HS-5 (cell line): ENCODE results near the gene CKAP2.
"Not testable (repeated sequence)": the region's sequence is repeated elsewhere in the genome, so short reads cannot be mapped to it uniquely, and the experiment has no call there.

Experiments used
- DNase-seq: peaks from one replicate; pipeline ENCODE4 v3.0.0-alpha.2; 2012; ENCODE audit warnings: low read depth

Gene CKAP2

GRCh38 chr13:52454820-52455676 lies at the start of gene CKAP2:
CKAP2 (plus strand) TSS chr13:52455478; CDS start chr13:52455557, 79 bp downstream.
- peak; percentile 61 for DNase-seq

DNA sequence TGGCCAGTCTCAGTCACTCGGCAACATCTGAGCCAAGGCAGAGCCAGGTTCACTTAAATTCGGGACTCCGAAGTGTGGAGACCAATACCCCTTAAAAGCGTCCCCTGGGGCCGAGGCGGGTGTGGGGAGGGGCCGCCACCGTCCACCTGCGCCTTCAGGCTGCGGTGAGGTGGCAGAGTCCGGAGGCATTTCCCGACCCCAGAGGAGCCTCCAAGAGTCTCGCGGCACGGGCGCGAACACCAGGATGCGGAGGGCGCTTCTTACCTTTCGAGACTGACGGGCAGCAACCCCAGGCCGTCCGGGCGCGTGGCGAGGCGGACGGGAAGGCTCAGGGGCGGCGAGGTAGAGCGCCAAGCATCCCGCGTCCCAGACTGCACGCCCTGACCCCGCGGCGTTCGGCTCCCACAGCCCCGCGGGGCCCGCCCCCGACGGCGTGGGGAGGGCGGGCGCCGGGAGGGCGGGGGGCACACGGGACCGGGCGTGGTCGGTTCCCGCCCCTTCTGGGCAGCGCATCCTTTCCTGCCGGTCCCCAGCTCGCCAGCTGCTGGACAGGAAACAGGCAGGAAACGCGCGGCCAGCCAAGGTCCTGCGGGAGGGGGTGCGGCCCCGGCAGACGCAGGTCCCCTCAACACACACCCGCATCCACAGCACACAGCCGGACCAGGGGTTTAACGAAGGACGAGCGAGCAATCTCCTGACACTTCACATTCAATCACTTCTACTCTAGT lies 49.3 kb upstream of the CKAP2 start, which contains the start of gene THSD1:
TSS of gene THSD1 (minus strand) at position 406 of the 728 bp plus-strand sequence. CDS start 3,572 bp downstream, outside the sequence.
- DNase-seq, result no peak

DNA sequence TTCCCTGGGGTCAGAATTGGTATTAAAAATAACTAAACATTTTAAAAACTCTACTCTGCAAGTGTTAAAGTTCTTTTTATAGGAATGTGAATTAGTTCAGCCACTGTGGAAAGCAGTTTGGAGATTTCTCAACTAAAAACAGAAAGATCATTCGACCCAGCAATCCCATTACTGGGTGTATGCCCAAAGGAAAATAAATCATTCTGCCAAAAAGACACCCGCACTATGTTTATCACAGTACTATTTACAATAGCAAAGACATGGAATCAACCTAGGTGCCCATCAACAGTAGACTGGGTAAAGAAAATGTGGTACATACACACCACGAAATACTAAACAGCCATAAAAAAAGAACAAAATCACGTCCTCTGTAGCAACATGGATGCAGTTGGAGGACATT lies 48.6 kb upstream of the CKAP2 start:
- DNase-seq, result no peak

- not testable (repeated sequence) for DNase-seq
Observed at GRCh38 chr13:52407436-52407835, 47.8 kb upstream of the CKAP2 start.

DNA sequence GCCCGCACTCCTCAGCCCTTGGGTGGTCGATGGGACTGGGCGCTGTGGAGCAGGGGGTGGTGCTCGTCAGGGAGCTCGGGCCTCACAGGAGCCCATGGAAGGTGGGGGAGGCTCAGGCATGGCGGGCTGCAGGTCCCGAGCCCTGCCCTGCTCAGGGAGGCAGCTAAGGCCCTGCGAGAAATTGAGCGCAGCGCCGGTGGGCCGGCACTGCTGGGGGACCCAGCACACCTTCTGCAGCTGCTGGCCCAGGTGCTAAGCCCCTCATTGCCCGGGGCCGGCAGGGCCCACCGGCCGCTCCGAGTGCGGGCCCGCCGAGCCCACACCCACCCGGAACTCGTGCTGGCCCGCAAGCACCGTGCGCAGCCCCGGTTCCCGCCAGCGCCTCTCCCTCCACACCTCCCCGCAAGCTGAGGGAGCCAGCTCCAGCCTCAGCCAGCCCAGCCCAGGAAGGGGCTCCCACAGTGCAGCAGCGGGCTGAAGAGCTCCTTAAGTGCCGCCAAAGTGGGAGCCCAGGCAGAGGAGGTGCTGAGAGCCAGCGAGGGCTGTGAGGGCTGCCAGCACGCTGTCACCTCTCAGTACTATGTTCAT lies 47.1 kb upstream of the CKAP2 start:
- DNase-seq, result not testable (repeated sequence)

GRCh38 chr13:52411629-52412028 lies 43.6 kb upstream of the CKAP2 start:
- DNase-seq, result no peak

GRCh38 chr13:52412128-52412527 lies 43.1 kb upstream of the CKAP2 start:
- DNase-seq, result no peak

DNA sequence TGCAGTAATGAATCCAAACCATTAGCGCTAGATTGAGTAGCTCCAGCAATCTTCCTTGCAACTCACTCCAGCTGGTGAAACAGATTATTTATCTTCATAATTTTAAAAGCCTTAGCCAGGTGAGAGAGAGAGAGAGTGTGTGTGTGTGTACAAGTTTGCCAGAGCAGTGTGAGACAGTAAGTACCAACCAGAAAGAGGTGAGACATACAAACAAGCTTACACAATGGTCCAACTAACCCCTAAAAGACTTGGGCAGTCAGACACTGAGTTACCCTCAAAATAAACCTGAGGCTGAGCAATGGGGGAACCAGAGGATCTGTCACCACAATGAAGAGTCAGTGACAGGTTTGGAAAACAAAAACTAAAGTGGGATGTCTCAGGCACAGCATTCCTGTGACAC lies 41.2 kb upstream of the CKAP2 start:
- DNase-seq, result no peak

- peak; percentile 43 for DNase-seq
Observed at GRCh38 chr13:52414963-52415362, 40.3 kb upstream of the CKAP2 start.

DNA sequence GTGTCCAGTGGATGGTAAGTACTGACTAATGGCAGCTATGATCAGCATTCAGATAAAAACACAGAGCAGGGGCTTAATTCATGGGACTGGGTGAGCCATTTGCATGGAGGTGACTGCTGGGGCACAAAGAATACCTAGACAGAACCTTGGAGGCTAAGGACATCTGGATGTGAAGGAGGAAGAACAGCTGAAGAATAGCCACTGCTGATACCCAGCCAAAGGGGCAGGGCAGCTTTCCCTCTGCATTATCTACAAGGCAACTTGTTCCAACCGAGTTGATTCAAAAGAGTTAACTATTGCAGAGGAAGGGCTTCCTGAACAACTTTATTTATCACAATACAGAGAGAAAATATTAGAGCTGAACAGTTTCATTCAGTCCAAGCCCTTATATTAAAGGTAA lies 36.2 kb upstream of the CKAP2 start:
- no peak for DNase-seq

DNA sequence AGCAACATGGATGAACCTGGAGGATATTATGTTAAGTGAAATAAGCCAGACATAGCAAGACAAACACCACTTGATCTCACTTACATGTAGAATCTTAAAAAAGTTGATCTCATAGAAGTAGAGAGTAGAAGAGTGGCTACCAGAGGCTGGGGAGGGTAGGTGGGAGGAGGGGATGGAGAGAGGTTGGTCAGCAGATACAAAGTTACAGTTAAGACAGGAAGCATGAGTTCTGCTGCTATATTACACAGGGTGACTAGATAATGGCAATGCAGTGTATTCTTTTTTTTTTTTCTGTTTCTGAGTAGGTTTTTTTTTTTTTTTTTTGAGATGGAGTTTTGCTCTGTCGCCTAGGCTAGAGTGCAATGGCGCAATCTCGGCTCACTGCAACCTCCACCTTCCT lies 34.1 kb upstream of the CKAP2 start:
- DNase-seq, result no peak

- no peak for DNase-seq
Observed at GRCh38 chr13:52428295-52428694, 27.0 kb upstream of the CKAP2 start.

DNA sequence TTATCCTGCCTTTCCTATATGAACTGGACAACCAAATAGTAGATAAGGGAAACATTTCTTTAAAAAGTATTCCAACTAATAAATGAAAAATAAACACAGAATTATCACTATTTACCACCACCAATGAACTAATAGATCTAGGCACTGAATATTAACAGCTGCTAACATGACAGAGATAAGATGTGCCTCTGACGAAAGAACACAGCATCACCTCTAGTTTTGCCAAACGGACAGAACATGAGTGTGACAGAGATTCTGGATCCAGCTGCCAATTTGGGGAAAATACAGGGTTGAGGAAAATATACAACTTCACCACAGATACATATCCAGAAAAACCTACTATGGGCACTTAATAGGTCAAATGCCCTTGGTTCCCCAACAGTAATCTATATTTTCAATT lies 22.8 kb upstream of the CKAP2 start:
- no peak for DNase-seq

GRCh38 chr13:52446265-52446664 lies 9.0 kb upstream of the CKAP2 start:
- no peak for DNase-seq

DNA sequence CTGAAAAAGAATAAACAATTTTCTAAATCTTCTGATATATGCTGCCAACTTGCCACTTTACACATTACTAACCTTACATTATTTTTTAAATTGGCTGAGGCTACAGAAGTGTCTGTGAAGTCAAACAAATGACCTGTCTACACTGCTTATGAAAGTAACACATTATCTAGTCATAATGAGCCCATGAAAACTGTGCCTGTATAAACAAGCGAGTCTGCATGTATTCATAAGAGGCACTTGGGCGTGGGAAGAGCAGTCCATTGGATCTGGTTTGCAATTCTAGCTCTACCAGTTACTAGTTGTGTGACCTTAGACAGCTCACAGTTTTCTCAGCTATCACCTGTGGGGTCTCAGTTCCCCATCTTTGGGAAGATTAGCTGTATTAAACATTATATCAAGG lies 7.9 kb upstream of the CKAP2 start:
- no peak for DNase-seq

DNA sequence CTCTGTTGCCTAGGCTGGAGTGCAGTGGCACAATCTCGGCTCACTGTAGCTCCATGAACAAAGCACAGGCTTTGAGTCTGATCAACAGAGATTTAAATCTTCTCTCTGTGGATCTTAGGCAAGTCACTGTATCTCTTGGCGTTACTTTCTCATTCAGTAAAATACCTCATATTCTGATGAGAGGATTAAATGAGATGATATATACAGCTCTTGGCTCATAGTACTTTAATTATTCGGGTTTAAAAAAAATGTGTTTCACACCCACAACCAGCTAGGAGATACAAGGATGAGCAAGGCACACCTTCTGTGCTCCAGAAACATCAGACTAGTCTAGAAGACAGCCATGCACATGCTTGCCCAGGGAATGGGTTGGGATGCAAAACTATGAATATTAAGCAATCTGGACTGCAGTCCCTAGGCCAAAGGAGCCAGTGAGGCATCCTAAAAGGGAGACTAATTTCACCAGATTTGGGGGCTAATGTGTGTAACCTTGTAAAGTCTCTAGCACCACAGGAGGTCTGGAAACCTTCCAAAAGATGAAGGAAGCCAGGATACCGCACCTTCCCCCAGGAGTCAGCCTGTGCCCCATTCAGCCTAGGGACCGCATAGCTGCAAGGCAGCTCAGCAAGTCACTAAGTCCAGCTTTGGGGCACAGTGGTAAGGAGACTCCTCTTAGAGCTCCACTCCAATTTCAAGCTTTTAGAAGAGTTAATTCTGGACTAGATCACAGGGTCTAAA lies 7.3 kb upstream of the CKAP2 start:
- DNase-seq, result no peak

- no peak for DNase-seq
Observed at GRCh38 chr13:52449331-52450011, 5.8 kb upstream of the CKAP2 start.

- peak; percentile 35 for DNase-seq
Observed at GRCh38 chr13:52450012-52450792, 5.1 kb upstream of the CKAP2 start, which contains the start of gene VPS36. VPS36 (minus strand) TSS chr13:52450634; CDS start chr13:52450594, 40 bp downstream.

DNA sequence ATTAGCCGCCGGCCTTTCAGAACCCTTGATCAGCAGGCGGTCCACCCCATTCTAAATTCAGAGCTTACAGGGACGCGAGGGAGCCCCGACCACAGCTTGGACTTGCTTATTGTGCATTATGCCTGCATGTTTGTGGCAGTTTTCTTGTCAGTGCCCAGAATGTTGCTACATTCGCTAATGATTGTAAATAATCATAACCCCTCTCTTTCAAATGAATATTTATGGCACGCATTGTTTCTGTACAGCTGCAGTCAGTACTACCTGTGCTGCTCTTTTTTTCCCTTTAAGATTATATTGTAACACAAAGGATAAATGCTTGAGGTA lies 4.5 kb upstream of the CKAP2 start:
- no peak for DNase-seq

GRCh38 chr13:52451135-52451804 lies 4.0 kb upstream of the CKAP2 start:
- DNase-seq, result no peak
